Ammon's horn (tissue), 1 donor: ENCODE data around the gene FANCI.
"Not testable (repeated sequence)": the region's sequence is repeated elsewhere in the genome, so short reads cannot be mapped to it uniquely, and the experiment has no call there.

Experiments used
- DNase-seq: peaks from one replicate; pipeline ENCODE4 v3.0.0-alpha.2; 2016; ENCODE audit warnings: low spot score

Gene FANCI

GRCh38 chr15:89225588-89225987 is 18.2 kb upstream of the FANCI start:
- no peak for DNase-seq

- DNase-seq = no peak
Measured at GRCh38 chr15:89226359-89227221, 17.2 kb upstream of the FANCI start.

- no peak for DNase-seq
Measured at GRCh38 chr15:89227425-89227824, 16.4 kb upstream of the FANCI start.

GRCh38 chr15:89230277-89230676 is 13.5 kb upstream of the FANCI start:
- DNase-seq = no peak

- DNase-seq = no peak
Measured at GRCh38 chr15:89231832-89232231, 11.9 kb upstream of the FANCI start.

GRCh38 chr15:89239883-89240810 is 3.6 kb upstream of the FANCI start:
- DNase-seq = not testable (repeated sequence)

GRCh38 chr15:89243046-89243690 is 611 bp upstream of the FANCI start:
- no peak for DNase-seq

GRCh38 chr15:89244574-89244903 is 760 bp downstream of the FANCI start:
- no peak for DNase-seq

GRCh38 chr15:89247446-89247845 is 3.7 kb downstream of the FANCI start:
- DNase-seq = no peak

- DNase-seq = no peak
Measured at GRCh38 chr15:89248584-89248983, 4.8 kb downstream of the FANCI start.

GRCh38 chr15:89250142-89250541 is 6.4 kb downstream of the FANCI start:
- not testable (repeated sequence) for DNase-seq

GRCh38 chr15:89277281-89277680 is 33.5 kb downstream of the FANCI start:
- not testable (repeated sequence) for DNase-seq

- DNase-seq = no peak
Measured at GRCh38 chr15:89278307-89278706, 34.5 kb downstream of the FANCI start.

GRCh38 chr15:89282631-89283030 is 38.9 kb downstream of the FANCI start:
- no peak for DNase-seq

- DNase-seq = no peak
Measured at GRCh38 chr15:89283201-89283600, 39.4 kb downstream of the FANCI start.

- no peak for DNase-seq
Measured at GRCh38 chr15:89291934-89292438, 48.2 kb downstream of the FANCI start.

- no peak for DNase-seq
Measured at GRCh38 chr15:89293012-89293411, 49.2 kb downstream of the FANCI start.

- peak; percentile 55 for DNase-seq
Measured at GRCh38 chr15:89299896-89300295, 56.1 kb downstream of the FANCI start.

GRCh38 chr15:89301304-89302089 is 57.7 kb downstream of the FANCI start:
- no peak for DNase-seq

- no peak for DNase-seq
Measured at GRCh38 chr15:89303986-89304385, 60.2 kb downstream of the FANCI start.

GRCh38 chr15:89305395-89305794 is 61.6 kb downstream of the FANCI start:
- DNase-seq = no peak
